Gastroesophageal sphincter (tissue), 4 donors: ENCODE results near the gene BARHL1. TPM values are rescaled to one million over a fixed set of nuclear protein-coding genes. Genes with fewer than 3 reads are reported as not detected.

Experiments
- ATAC-seq: fragments of 150-250 bp; one replicate; pipeline ENCODE4 v1.9.1; 2016; ENCODE audit warnings: mild to moderate bottlenecking, moderate library complexity
- H3K27ac ChIP-seq, 4 donors: fragments of 200-600 bp; sonication (generic) in 3 of 4; 1 replicate in 3 of 4; 2 replicates in 1 of 4; pipeline ENCODE4 v1.5.1; 2016 to 2019
- H3K27me3 ChIP-seq: fragments of 200-600 bp; sonication (generic); one replicate; pipeline ENCODE4 v1.5.1; 2019
- H3K36me3 ChIP-seq, 2 donors: fragments of 200-600 bp; sonication (generic); one replicate each; pipeline ENCODE4 v1.5.1; 2019; ENCODE audit warnings: control low read depth in 1 of 2
- H3K4me1 ChIP-seq, 3 donors: fragments of 200-600 bp; sonication (generic); 1 replicate in 2 of 3; 2 replicates in 1 of 3; pipeline ENCODE4 v1.5.1; 2016 to 2019; ENCODE audit warnings: control low read depth in 2 of 3
- H3K4me3 ChIP-seq, 2 donors: fragments of 200-600 bp; sonication (generic); one replicate each; pipeline ENCODE4 v1.5.1; 2019; ENCODE audit warnings: mild to moderate bottlenecking in 1 of 2, moderate library complexity in 1 of 2
- H3K9me3 ChIP-seq, 3 donors: fragments of 200-600 bp; sonication (generic); one replicate each; pipeline ENCODE4 v1.5.1; 2017 to 2019; ENCODE audit warnings: control low read depth in 2 of 3
- EP300 ChIP-seq: sonication (generic); formaldehyde crosslinking; IDR thresholded peaks from one replicate; pipeline ENCODE4 v1.6.1; 2017; ENCODE audit warnings: antibody characterized with exemption, mild to moderate bottlenecking
- POLR2A ChIP-seq, 2 donors: fragments of 450-650 bp; IDR thresholded peaks; one replicate each; pipeline ENCODE4 v1.6.1; 2017; ENCODE audit warnings: antibody characterized with exemption in 2 of 2, mild to moderate bottlenecking in 2 of 2, moderate library complexity in 1 of 2
- POLR2AphosphoS5 ChIP-seq: sonication (generic); formaldehyde crosslinking; IDR thresholded peaks from one replicate; pipeline ENCODE4 v1.6.1; 2017; ENCODE audit warnings: antibody characterized with exemption
- WGBS, 2 donors: methylation state at CpG; one replicate each; pipeline ENCODE4 v1.1.5; 2018; ENCODE audit warnings: low coverage in 1 of 2; 5-methylcytosine and 5-hydroxymethylcytosine counted together
- total RNA-seq, 4 donors: library from RNA; depleted of rRNA; stranded (reverse); fragments of >200 nt; gene quantifications; one replicate each; pipeline ENCODE4 v1.1.0, GENCODE V29; 2016
- TF ChIP-seq, protein P1 (sequence below), 4 experiments: fragments of 200-600 bp in 2 of 4; fragments of 450-650 bp in 2 of 4; sonication (generic) in 1 of 4; IDR thresholded peaks; one replicate each; pipeline ENCODE4 v1.5.1; 2017 to 2019; ENCODE audit warnings: antibody characterized with exemption in 4 of 4, mild to moderate bottlenecking in 2 of 4, moderate library complexity in 2 of 4

BARHL1 gene
- total RNA-seq, 4 donors from 2014 or later: not detected

DNA sequence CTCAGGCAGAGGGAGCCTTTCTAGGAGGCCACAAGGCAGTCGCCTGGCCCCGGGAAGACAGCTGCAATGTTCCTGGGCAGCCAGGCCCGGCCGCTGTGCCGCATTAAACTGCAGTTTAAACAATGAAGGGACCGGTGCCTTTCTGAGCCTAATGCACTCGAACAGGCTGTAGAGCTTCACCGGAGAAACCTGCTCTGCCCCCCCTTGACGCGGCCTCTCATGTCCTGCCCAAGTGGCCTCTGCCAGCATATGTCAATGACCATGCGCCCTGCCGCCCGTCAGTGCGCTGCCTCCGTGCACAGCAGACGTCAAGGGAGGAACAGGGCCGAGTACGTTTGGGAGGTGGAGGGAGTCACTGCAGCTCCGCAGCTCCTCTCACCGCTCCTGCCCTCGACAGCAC is 38.4 kb upstream of the BARHL1 start:
- H3K27me3 ChIP-seq: peaks cover 66% of the 10 kb centered on the region
- H3K9me3 ChIP-seq: no peaks in the 10 kb centered on the region
- TF ChIP-seq EP300 (no peak), POLR2A (IDR thresholded peaks at IDR 0.05) (no peak), POLR2AphosphoS5 (no peak)
- TF ChIP-seq, protein P1, sequence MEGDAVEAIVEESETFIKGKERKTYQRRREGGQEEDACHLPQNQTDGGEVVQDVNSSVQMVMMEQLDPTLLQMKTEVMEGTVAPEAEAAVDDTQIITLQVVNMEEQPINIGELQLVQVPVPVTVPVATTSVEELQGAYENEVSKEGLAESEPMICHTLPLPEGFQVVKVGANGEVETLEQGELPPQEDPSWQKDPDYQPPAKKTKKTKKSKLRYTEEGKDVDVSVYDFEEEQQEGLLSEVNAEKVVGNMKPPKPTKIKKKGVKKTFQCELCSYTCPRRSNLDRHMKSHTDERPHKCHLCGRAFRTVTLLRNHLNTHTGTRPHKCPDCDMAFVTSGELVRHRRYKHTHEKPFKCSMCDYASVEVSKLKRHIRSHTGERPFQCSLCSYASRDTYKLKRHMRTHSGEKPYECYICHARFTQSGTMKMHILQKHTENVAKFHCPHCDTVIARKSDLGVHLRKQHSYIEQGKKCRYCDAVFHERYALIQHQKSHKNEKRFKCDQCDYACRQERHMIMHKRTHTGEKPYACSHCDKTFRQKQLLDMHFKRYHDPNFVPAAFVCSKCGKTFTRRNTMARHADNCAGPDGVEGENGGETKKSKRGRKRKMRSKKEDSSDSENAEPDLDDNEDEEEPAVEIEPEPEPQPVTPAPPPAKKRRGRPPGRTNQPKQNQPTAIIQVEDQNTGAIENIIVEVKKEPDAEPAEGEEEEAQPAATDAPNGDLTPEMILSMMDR (IDR thresholded peaks at IDR 0.05): no peak
- WGBS, 2 donors: 58 to 79% methylated on average over 5 of the region's 21 CpGs
- peaks cover 0 to 18% (median 0%) of the 10 kb centered on the region in 3 donors for H3K4me1 ChIP-seq
- H3K27ac ChIP-seq: no peak overlapping the region
- no peak for ATAC-seq
- H3K4me3 ChIP-seq: no peak overlapping the region
- H3K36me3 ChIP-seq: no peaks in the 10 kb centered on the region

DNA sequence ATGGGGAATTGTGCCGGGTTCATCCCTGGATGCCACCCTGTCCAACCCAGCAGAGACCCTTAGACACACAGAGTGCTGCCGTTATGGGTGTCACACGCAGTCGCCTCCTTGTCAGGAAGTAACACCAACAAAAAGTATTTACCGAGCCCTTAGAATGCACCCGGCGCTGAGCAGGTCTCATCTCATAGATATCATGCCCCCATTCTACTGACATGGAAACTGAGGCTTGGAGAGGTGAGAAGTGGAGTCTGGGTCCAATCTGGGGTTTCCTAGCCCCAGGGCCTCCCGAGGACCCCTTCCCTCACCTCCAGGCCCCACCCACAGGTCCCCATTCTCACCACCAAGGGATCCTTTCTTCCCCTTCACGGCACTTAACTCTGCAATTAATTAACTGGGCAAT is 36.8 kb upstream of the BARHL1 start:
- H3K9me3 ChIP-seq: no peaks in the 10 kb centered on the region
- 62 to 70% methylated on average over 5 to 6 of the region's 9 CpGs for WGBS, 2 donors

DNA sequence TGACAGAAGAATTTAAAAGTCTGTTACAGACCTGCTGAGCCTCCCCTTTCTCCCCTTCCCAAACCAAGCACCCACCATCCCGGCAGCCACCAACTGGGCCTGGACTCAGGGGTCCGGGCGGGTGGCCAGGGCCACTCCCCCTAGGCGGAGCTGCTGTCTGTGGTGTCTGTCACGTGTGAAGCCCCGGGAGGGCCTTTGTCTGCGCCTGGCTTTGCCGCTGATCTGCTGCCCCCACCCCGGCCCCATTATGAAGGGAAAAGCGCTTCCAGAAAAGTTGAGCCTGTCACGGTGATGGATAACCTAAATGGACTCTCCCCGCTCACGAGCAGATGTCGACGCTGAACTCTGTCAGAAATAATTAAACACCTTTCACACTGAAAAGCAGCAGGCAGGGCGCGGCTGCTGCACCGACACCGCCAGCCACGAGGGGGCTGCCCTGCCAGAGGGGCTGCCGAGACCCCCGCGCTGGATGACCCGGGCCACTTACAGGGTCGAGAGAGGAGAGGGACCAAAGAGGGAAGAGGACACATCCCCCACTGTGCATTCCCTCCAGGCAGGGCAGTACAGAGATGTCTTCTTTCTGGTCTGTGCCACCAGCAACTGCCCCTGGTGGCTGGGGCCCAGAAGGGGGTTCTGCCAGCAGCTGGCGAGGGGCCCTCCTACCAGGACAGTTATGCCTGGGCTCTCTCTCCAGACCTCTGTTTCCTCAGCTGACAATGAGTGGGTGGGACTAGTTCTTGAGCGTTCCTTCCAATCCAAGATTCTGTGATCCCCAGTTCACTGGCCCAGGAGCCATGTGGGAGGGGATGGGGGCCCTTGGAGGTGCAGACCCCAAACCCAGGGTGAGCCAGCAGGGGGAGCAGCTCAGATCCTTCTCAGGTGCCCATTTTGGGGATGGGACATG is 36.0 kb upstream of the BARHL1 start:
- H3K27me3 ChIP-seq: peaks cover 78% of the 10 kb centered on the region
- H3K27ac ChIP-seq: no peak overlapping the region
- no peak for ATAC-seq
- peak overlapping the region in 1 of 2 donors; percentile 7 for H3K4me3 ChIP-seq
- WGBS, 2 donors: 5% methylated on average over 4 of the region's 27 CpGs; no CpG with 5 or more reads in 1 of the 2 donors
- H3K9me3 ChIP-seq: no peaks in the 10 kb centered on the region
- TF ChIP-seq, protein P1 (IDR thresholded peaks at IDR 0.05): peak in 2 of 4 experiments; percentile 9 to 23
- TF ChIP-seq POLR2A (IDR thresholded peaks at IDR 0.05): no peak
- no peaks in the 10 kb centered on the region for H3K36me3 ChIP-seq
- H3K4me1 ChIP-seq: peaks cover 0 to 10% (median 0%) of the 10 kb centered on the region in 3 donors

More for the DNA sequence above, 36.8 kb upstream of the BARHL1 start:
- TF ChIP-seq EP300 (no peak), POLR2A (IDR thresholded peaks at IDR 0.05) (no peak), POLR2AphosphoS5 (no peak)
- TF ChIP-seq, protein P1 (IDR thresholded peaks at IDR 0.05): no peak
- no peak for ATAC-seq
- H3K4me1 ChIP-seq: peaks cover 0 to 10% (median 0%) of the 10 kb centered on the region in 3 donors
- no peaks in the 10 kb centered on the region for H3K36me3 ChIP-seq
- H3K4me3 ChIP-seq: no peak overlapping the region
- H3K27me3 ChIP-seq: peaks cover 76% of the 10 kb centered on the region
- H3K27ac ChIP-seq: no peak overlapping the region

DNA sequence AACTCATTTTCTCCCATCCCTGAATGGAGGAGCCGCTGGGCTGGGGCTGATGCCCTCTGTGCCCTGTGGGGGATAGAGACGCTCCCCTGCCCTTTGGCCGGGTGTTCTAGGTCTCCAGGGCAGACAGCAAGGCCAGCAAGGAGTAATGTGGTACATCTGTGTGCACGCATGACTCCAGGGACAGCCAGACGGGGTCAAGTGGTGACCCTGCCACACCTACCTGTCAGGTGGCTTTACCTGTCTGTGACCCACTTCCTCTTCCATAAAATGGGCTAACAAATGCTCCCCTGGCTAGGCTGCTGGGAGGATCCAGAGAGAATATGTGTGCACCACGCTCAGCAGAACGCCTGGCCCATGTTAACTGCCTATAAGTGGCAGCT is 35.4 kb upstream of the BARHL1 start:
- no peaks in the 10 kb centered on the region for H3K36me3 ChIP-seq
- 90% methylated on average over 2 of the region's 7 CpGs; no CpG with 5 or more reads in 1 of the 2 donors for WGBS, 2 donors
- no peaks in the 10 kb centered on the region for H3K9me3 ChIP-seq
- H3K27ac ChIP-seq: no peak overlapping the region
- H3K27me3 ChIP-seq: peaks cover 83% of the 10 kb centered on the region
- TF ChIP-seq POLR2AphosphoS5 (no peak), EP300 (no peak), POLR2A (IDR thresholded peaks at IDR 0.05) (no peak)
- TF ChIP-seq, protein P1 (IDR thresholded peaks at IDR 0.05): no peak
- no peak overlapping the region for H3K4me3 ChIP-seq
- peaks cover 0 to 10% (median 0%) of the 10 kb centered on the region in 3 donors for H3K4me1 ChIP-seq
- no peak for ATAC-seq

DNA sequence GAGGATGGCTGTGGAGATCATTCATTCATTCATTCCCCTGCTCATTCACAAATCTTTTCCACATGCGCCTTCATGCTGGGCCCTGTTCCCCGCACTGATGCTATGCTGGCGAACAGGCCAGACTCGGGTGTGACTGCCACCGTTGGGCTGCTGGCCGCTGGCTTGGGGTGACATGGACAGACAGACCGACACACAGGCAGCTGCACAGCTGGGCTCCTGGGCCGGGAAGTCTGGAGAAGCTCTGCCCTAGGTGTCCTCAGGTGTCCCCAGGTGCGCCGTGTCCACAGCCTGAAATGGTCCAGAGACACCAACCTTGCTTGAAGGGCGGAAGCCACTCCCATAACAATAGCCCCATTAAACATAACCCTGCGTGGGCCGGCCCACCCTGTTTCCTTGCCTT is 35.0 kb upstream of the BARHL1 start:
- peaks cover 0 to 10% (median 0%) of the 10 kb centered on the region in 3 donors for H3K4me1 ChIP-seq
- TF ChIP-seq EP300: no peak
- no peak for TF ChIP-seq POLR2AphosphoS5
- TF ChIP-seq, protein P1 (IDR thresholded peaks at IDR 0.05): no peak
- TF ChIP-seq POLR2A (IDR thresholded peaks at IDR 0.05): no peak
- H3K27ac ChIP-seq: no peak overlapping the region
- no peak overlapping the region for H3K4me3 ChIP-seq
- no peaks in the 10 kb centered on the region for H3K9me3 ChIP-seq
- H3K36me3 ChIP-seq: no peaks in the 10 kb centered on the region
- ATAC-seq: no peak
- WGBS, 2 donors: 87% methylated on average over 4 of the region's 13 CpGs; no CpG with 5 or more reads in 1 of the 2 donors
- H3K27me3 ChIP-seq: peaks cover 81% of the 10 kb centered on the region
